ENCODE results near the gene CABP2. TPM values are rescaled to one million over a fixed set of nuclear protein-coding genes. Genes with fewer than 3 reads are reported as not detected.
"Not testable (repeated sequence)": the region's sequence is repeated elsewhere in the genome, so short reads cannot be mapped to it uniquely, and the experiment has no call there.

The CABP2 gene
- total RNA-seq = not detected

- DNase-seq (ENCODE audit: low spot score) = no peak
Observed at GRCh38 chr11:67522844-67523555, at the start of gene CABP2. Gene CABP2 (minus strand): TSS chr11:67523446. CDS start chr11:67523326, 120 bp downstream.

GRCh38 chr11:67572747-67573419 lies 49.6 kb upstream of the CABP2 start:
- DNase-seq (ENCODE audit: low spot score) = no peak

- no peak for DNase-seq (ENCODE audit: low spot score)
Observed at GRCh38 chr11:67572305-67572704, 49.1 kb upstream of the CABP2 start.

GRCh38 chr11:67571443-67571842 lies 48.2 kb upstream of the CABP2 start:
- no peak for DNase-seq (ENCODE audit: low spot score)

GRCh38 chr11:67564230-67564629 lies 41.0 kb upstream of the CABP2 start:
- DNase-seq (ENCODE audit: low spot score) = no peak

GRCh38 chr11:67563705-67564114 lies 40.5 kb upstream of the CABP2 start:
- DNase-seq (ENCODE audit: low spot score) = not testable (repeated sequence)

GRCh38 chr11:67562963-67563704 lies 39.9 kb upstream of the CABP2 start:
- no peak for DNase-seq (ENCODE audit: low spot score)

- no peak for DNase-seq (ENCODE audit: low spot score)
Observed at GRCh38 chr11:67561971-67562619, 38.8 kb upstream of the CABP2 start.

- no peak for DNase-seq (ENCODE audit: low spot score)
Observed at GRCh38 chr11:67558084-67558772, 35.0 kb upstream of the CABP2 start.

GRCh38 chr11:67556244-67556643 lies 33.0 kb upstream of the CABP2 start:
- DNase-seq (ENCODE audit: low spot score) = no peak

GRCh38 chr11:67551697-67552096 lies 28.5 kb upstream of the CABP2 start:
- not testable (repeated sequence) for DNase-seq (ENCODE audit: low spot score)

GRCh38 chr11:67551127-67551526 lies 27.9 kb upstream of the CABP2 start:
- DNase-seq (ENCODE audit: low spot score) = no peak

- no peak for DNase-seq (ENCODE audit: low spot score)
Observed at GRCh38 chr11:67548555-67549110, 25.4 kb upstream of the CABP2 start.

- not testable (repeated sequence) for DNase-seq (ENCODE audit: low spot score)
Observed at GRCh38 chr11:67548112-67548511, 24.9 kb upstream of the CABP2 start.

GRCh38 chr11:67545280-67545679 lies 22.0 kb upstream of the CABP2 start:
- DNase-seq (ENCODE audit: low spot score) = no peak

- no peak for DNase-seq (ENCODE audit: low spot score)
Observed at GRCh38 chr11:67544616-67545242, 21.5 kb upstream of the CABP2 start.

GRCh38 chr11:67543585-67543984 lies 20.3 kb upstream of the CABP2 start:
- DNase-seq (ENCODE audit: low spot score) = no peak

GRCh38 chr11:67542971-67543370 lies 19.7 kb upstream of the CABP2 start:
- DNase-seq (ENCODE audit: low spot score) = no peak

- no peak for DNase-seq (ENCODE audit: low spot score)
Observed at GRCh38 chr11:67542169-67542568, 18.9 kb upstream of the CABP2 start.

- DNase-seq (ENCODE audit: low spot score) = no peak
Observed at GRCh38 chr11:67541198-67541597, 18.0 kb upstream of the CABP2 start.

- DNase-seq (ENCODE audit: low spot score) = no peak
Observed at GRCh38 chr11:67539550-67539949, 16.3 kb upstream of the CABP2 start.

Data from ureter (tissue), 1 donor.